Natural killer cell (primary cell): Measurements from ENCODE around the gene AOC3. TPM values are rescaled to one million over a fixed set of nuclear protein-coding genes. Genes with fewer than 3 reads are reported as not detected.
A peak's percentile ranks its signal among the peaks of the same experiment; 100 is the strongest.

Experiments used
- ATAC-seq, 3 donors: fragments of 150-1000 bp in 2 of 3; fragments of 200-7000 bp in 1 of 3; cut with Tn5 transposase; 1 replicate in 1 of 3; 2 replicates in 2 of 3; pipeline ENCODE4 v1.10.0; 2021; ENCODE audit warnings: mild to moderate bottlenecking in 2 of 3, moderate library complexity in 2 of 3
- DNase-seq, 2 donors: peaks; one replicate each; pipeline versions ENCODE4 v3.0.0 to v3.0.0-alpha.2; 2013 to 2021; ENCODE audit warnings: mixed read lengths in 1 of 2
- H3K27ac ChIP-seq: one replicate; pipeline ENCODE4 v1.5.1; 2013; ENCODE audit warnings: mild to moderate bottlenecking, low read length
- H3K27me3 ChIP-seq: one replicate; pipeline ENCODE4 v1.6.1; 2013; ENCODE audit warnings: low read length; ENCODE audit not compliant: control insufficient read depth, insufficient read depth
- H3K36me3 ChIP-seq: one replicate; pipeline ENCODE4 v1.6.1; 2013; ENCODE audit warnings: low read length; ENCODE audit not compliant: control insufficient read depth, insufficient read depth
- H3K4me1 ChIP-seq: one replicate; pipeline ENCODE4 v1.6.1; 2013; ENCODE audit warnings: low read length; ENCODE audit not compliant: control insufficient read depth, insufficient read depth
- H3K4me3 ChIP-seq: one replicate; pipeline ENCODE4 v1.5.1; 2013; ENCODE audit warnings: low read length
- H3K9me3 ChIP-seq: one replicate; pipeline ENCODE4 v1.6.1; 2013; ENCODE audit warnings: low read length; ENCODE audit not compliant: control insufficient read depth, insufficient read depth
- H3K27ac Mint-ChIP-seq, 2 donors: one replicate each; pipeline ENCODE4 v1.8.0; 2022; ENCODE audit warnings: mild to moderate bottlenecking in 2 of 2, mixed read lengths in 2 of 2, moderate library complexity in 1 of 2
- H3K27me3 Mint-ChIP-seq, 2 donors: one replicate each; pipeline ENCODE4 v1.8.0; 2022; ENCODE audit warnings: low read depth in 2 of 2, mixed read lengths in 2 of 2
- H3K36me3 Mint-ChIP-seq: one replicate; pipeline ENCODE4 v1.8.0; 2022; ENCODE audit warnings: mixed read lengths
- H3K4me1 Mint-ChIP-seq, 2 donors: one replicate each; pipeline ENCODE4 v1.8.0; 2022; ENCODE audit warnings: mixed read lengths in 2 of 2
- H3K4me3 Mint-ChIP-seq: one replicate; pipeline ENCODE4 v1.8.0; 2022; ENCODE audit warnings: mild to moderate bottlenecking, moderate library complexity, mixed read lengths
- H3K9me3 Mint-ChIP-seq, 2 donors: one replicate each; pipeline ENCODE4 v1.8.0; 2022; ENCODE audit warnings: mixed read lengths in 2 of 2
- CTCF ChIP-seq: fragments of 200-600 bp; IDR thresholded peaks from one replicate; pipeline ENCODE4 v1.8.0; 2022; ENCODE audit warnings: antibody characterized with exemption
- WGBS: methylation state at CpG from one replicate; pipeline ENCODE4 v1.1.7; 2013; ENCODE audit warnings: missing lambda C conversion rate; ENCODE audit not compliant: insufficient coverage; 5-methylcytosine and 5-hydroxymethylcytosine counted together
- intact Hi-C: fragments of 100-400 bp; cut with micrococcal nuclease; formaldehyde crosslinking; loops from one replicate; pipeline ENCODE4 v1.14.2; 2022
- total RNA-seq, 4 donors: library from RNA; stranded (reverse); fragments of 120-200 nt in 1 of 4; gene quantifications; one replicate each; pipeline versions ENCODE4 v1.2.3 to v1.2.4, GENCODE V29; 2013 to 2022

The AOC3 gene
- total RNA-seq, 3 donors from 2014 or later (not counting 1 experiment from before 2014, with no cell fraction given) = 0.52 to 1.0 (median 0.73) TPM

- peaks cover 8% of the 10 kb centered on the region for H3K36me3 Mint-ChIP-seq
- intact Hi-C loops = no loop called here
- H3K4me3 Mint-ChIP-seq = no peak overlapping the region
- no peaks in the 10 kb centered on the region for H3K4me1 ChIP-seq
- H3K27me3 Mint-ChIP-seq = no peaks in the 10 kb centered on the region
- ATAC-seq (no peak), DNase-seq (no peak)
- peaks cover 20% of the 10 kb centered on the region for H3K36me3 ChIP-seq
- H3K27ac ChIP-seq = no peak overlapping the region
- H3K9me3 Mint-ChIP-seq = no peaks in the 10 kb centered on the region
- WGBS = 95% methylated on average over 1 of the region's 1 CpG
- H3K9me3 ChIP-seq = no peaks in the 10 kb centered on the region
- H3K4me1 Mint-ChIP-seq = no peaks in the 10 kb centered on the region
- no peak for TF ChIP-seq CTCF
- H3K27ac Mint-ChIP-seq = no peak overlapping the region
- no peaks in the 10 kb centered on the region for H3K27me3 ChIP-seq
- no peak overlapping the region for H3K4me3 ChIP-seq
Measured at GRCh38 chr17:42806249-42806648, 44.8 kb upstream of the AOC3 start.

GRCh38 chr17:42809250-42809649 is 41.7 kb upstream of the AOC3 start:
- no peak for TF ChIP-seq CTCF
- 94% methylated on average over 3 of the region's 3 CpGs for WGBS
- ATAC-seq (no peak), DNase-seq (no peak)
- Mint-ChIP-seq H3K9me3 (no peaks in the 10 kb centered on the region), H3K36me3 (peaks cover 8% of the 10 kb centered on the region), H3K27me3 (no peaks in the 10 kb centered on the region), H3K27ac (peak overlapping the region in 1 of 2 donors; percentile 38), H3K4me3 (no peak overlapping the region), H3K4me1 (no peaks in the 10 kb centered on the region)
- H3K4me3 ChIP-seq = no peak overlapping the region
- no peaks in the 10 kb centered on the region for H3K27me3 ChIP-seq
- no peaks in the 10 kb centered on the region for H3K4me1 ChIP-seq
- H3K36me3 ChIP-seq = peaks cover 38% of the 10 kb centered on the region
- H3K9me3 ChIP-seq = no peaks in the 10 kb centered on the region
- intact Hi-C loops = no loop called here
- H3K27ac ChIP-seq = no peak overlapping the region

GRCh38 chr17:42814633-42815399 is 36.2 kb upstream of the AOC3 start:
- no peaks in the 10 kb centered on the region for H3K9me3 Mint-ChIP-seq
- Histone ChIP-seq H3K4me1 (no peaks in the 10 kb centered on the region), H3K36me3 (peaks cover 77% of the 10 kb centered on the region), H3K4me3 (no peak overlapping the region), H3K27ac (no peak overlapping the region), H3K27me3 (no peaks in the 10 kb centered on the region), H3K9me3 (no peaks in the 10 kb centered on the region)
- DNase-seq = no peak
- intact Hi-C loops = no loop called here
- ATAC-seq = no peak
- no peak overlapping the region for H3K27ac Mint-ChIP-seq
- H3K4me1 Mint-ChIP-seq = peaks cover 0 to 1% of the 10 kb centered on the region in 2 donors
- no peak for TF ChIP-seq CTCF
- H3K4me3 Mint-ChIP-seq = no peak overlapping the region
- H3K36me3 Mint-ChIP-seq = peaks cover 8% of the 10 kb centered on the region
- 91% methylated on average over 8 of the region's 8 CpGs for WGBS
- no peaks in the 10 kb centered on the region for H3K27me3 Mint-ChIP-seq

- H3K9me3 Mint-ChIP-seq = no peaks in the 10 kb centered on the region
- H3K36me3 Mint-ChIP-seq = no peaks in the 10 kb centered on the region
- TF ChIP-seq CTCF = no peak
- H3K4me3 Mint-ChIP-seq = no peak overlapping the region
- no peak for DNase-seq
- H3K36me3 ChIP-seq = peaks cover 69% of the 10 kb centered on the region
- ATAC-seq = no peak
- no peak overlapping the region for H3K4me3 ChIP-seq
- no peaks in the 10 kb centered on the region for H3K27me3 ChIP-seq
- intact Hi-C loops = no loop called here
- no peaks in the 10 kb centered on the region for H3K27me3 Mint-ChIP-seq
- H3K4me1 Mint-ChIP-seq = peaks cover 5 to 11% of the 10 kb centered on the region in 2 donors
- H3K4me1 ChIP-seq = peaks cover 3% of the 10 kb centered on the region
- WGBS = 68% methylated on average over 1 of the region's 1 CpG
- H3K27ac ChIP-seq = no peak overlapping the region
- H3K9me3 ChIP-seq = no peaks in the 10 kb centered on the region
- no peak overlapping the region for H3K27ac Mint-ChIP-seq
Measured at GRCh38 chr17:42817866-42818265, 33.1 kb upstream of the AOC3 start.
